Osteoblast (primary cell): ENCODE results near the gene ANGEL1. TPM values are rescaled to one million over a fixed set of nuclear protein-coding genes. Genes with fewer than 3 reads are reported as not detected.

Experiments
- DNase-seq: peaks from one replicate; pipeline ENCODE4 v3.0.0; 2011; ENCODE audit warnings: low spot score, mixed read lengths; ENCODE audit not compliant: insufficient read length; ENCODE audit errors: missing footprints
- H2AFZ ChIP-seq: 2 replicates; pipeline ENCODE4 v1.6.0; 2011; ENCODE audit warnings: mild to moderate bottlenecking, low read length
- H3K27ac ChIP-seq: 2 replicates; pipeline ENCODE4 v1.5.1; 2011; ENCODE audit warnings: mild to moderate bottlenecking, low read depth, low read length, moderate library complexity
- H3K27me3 ChIP-seq: 2 replicates; pipeline ENCODE4 v1.6.0; 2012; ENCODE audit warnings: mild to moderate bottlenecking, control low read depth, inconsistent platforms, low read length, moderate library complexity; ENCODE audit not compliant: insufficient read depth
- H3K36me3 ChIP-seq: 2 replicates; pipeline ENCODE4 v1.5.1; 2011; ENCODE audit warnings: mild to moderate bottlenecking, low read length, control low read depth, moderate library complexity; ENCODE audit not compliant: insufficient read depth
- H3K4me1 ChIP-seq: 2 replicates; pipeline ENCODE4 v1.5.1; 2011; ENCODE audit warnings: mild to moderate bottlenecking, low read length, control low read depth, moderate library complexity; ENCODE audit not compliant: insufficient read depth
- H3K4me2 ChIP-seq: 2 replicates; pipeline ENCODE4 v1.6.0; 2011; ENCODE audit warnings: mild to moderate bottlenecking, low read length; ENCODE audit not compliant: insufficient read depth
- H3K4me3 ChIP-seq: fragments of 200-600 bp; sonication (generic); 3 replicates; pipeline ENCODE4 v1.5.1; 2012; ENCODE audit warnings: mild to moderate bottlenecking, low read length, inconsistent platforms; ENCODE audit not compliant: insufficient read depth
- H3K79me2 ChIP-seq: 2 replicates; pipeline ENCODE4 v1.6.0; 2012; ENCODE audit warnings: mild to moderate bottlenecking, low read length, control low read depth, inconsistent platforms; ENCODE audit not compliant: insufficient read depth
- H3K9me3 ChIP-seq: 2 replicates; pipeline ENCODE4 v1.5.1; 2011; ENCODE audit warnings: low read depth, low read length, control low read depth
- H4K20me1 ChIP-seq: 2 replicates; pipeline ENCODE4 v1.6.0; 2012; ENCODE audit warnings: mild to moderate bottlenecking, low read length, control low read depth; ENCODE audit not compliant: insufficient read depth
- CTCF ChIP-seq: IDR thresholded peaks from 2 replicates; pipeline ENCODE4 v1.5.1; 2011; ENCODE audit warnings: mild to moderate bottlenecking, low read depth, low read length, moderate library complexity; ENCODE audit errors: extremely low read depth
- total RNA-seq: library from RNA; depleted of rRNA; stranded (reverse); fragments of >200 nt; gene quantifications from 2 replicates; pipeline ENCODE4 v1.2.3, GENCODE V29; 2012

The ANGEL1 gene
- total RNA-seq, 1 donor: 8.3 TPM

DNA sequence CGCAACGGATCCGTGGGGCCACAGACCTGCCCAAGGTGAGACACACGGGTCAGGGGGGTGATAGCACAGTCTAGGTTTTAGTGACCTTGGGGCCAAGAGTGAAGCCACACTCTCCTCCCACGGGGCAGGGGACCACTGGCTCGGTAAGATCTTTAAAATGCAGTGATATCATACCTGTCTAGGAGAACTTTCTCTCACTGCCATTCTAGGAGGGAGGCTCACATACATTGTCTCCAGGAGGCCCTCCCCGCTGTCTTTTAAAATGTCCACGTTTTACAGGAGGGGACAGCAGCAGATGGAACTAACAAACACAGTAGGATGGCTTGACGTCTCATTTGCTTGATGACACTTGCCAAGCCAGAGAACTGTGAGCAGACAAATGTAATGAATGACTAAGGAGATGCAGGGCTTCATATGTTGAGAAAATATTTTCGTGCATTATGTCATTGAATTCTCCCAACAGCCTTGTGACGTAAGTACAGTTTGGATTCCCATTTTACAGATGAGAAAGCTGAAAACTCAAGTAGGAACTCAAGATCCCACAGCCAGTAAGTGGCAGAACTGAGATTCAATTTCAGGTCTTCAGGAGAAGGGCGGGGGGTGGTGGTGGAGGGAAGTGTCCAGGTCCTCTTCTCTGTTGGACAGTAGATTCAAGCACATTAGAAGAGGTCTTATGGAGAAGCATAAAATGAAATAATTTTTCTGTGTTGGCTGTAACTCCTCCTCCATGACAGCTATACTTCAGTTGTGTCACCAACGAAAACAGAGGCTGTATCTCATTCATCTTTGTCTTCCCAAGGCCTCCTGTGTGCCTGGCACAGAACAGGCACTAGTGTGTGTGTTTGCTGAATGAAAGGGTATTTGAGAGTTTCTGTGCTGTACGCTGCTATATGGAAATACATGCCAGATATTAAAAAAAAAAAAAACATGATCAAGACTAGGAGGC is 49.3 kb downstream of the ANGEL1 start:
- Histone ChIP-seq H3K4me2 (peak overlapping the region; percentile 87), H3K9me3 (no peaks in the 10 kb centered on the region), H4K20me1 (peaks cover 3% of the 10 kb centered on the region), H3K36me3 (no peaks in the 10 kb centered on the region), H2AFZ (no peak overlapping the region), H3K79me2 (no peaks in the 10 kb centered on the region), H3K27me3 (no peaks in the 10 kb centered on the region), H3K4me3 (no peak overlapping the region), H3K27ac (no peak overlapping the region), H3K4me1 (peaks cover 15% of the 10 kb centered on the region)
- DNase-seq: peak; percentile 77
- TF ChIP-seq CTCF: no peak

- Histone ChIP-seq H3K36me3 (no peaks in the 10 kb centered on the region), H3K27me3 (no peaks in the 10 kb centered on the region), H3K4me1 (peaks cover 15% of the 10 kb centered on the region), H4K20me1 (peaks cover 3% of the 10 kb centered on the region), H3K4me3 (peak overlapping the region; percentile 83), H3K27ac (no peak overlapping the region), H3K79me2 (no peaks in the 10 kb centered on the region), H3K9me3 (no peaks in the 10 kb centered on the region), H2AFZ (peak overlapping the region; percentile 81), H3K4me2 (peak overlapping the region; percentile 87)
- peak; percentile 84 for DNase-seq
- no peak for TF ChIP-seq CTCF
Measured at GRCh38 chr14:76762411-76763095, 50.1 kb downstream of the ANGEL1 start.

GRCh38 chr14:76761960-76762410 is 50.7 kb downstream of the ANGEL1 start:
- H3K27ac ChIP-seq: no peak overlapping the region
- peak overlapping the region; percentile 83 for H3K4me3 ChIP-seq
- no peak for TF ChIP-seq CTCF

More at GRCh38 chr14:76761960-76762410, 50.7 kb downstream of the ANGEL1 start:
- Histone ChIP-seq H3K27me3 (no peaks in the 10 kb centered on the region), H3K79me2 (no peaks in the 10 kb centered on the region), H3K9me3 (no peaks in the 10 kb centered on the region), H3K4me1 (peaks cover 15% of the 10 kb centered on the region), H2AFZ (peak overlapping the region; percentile 81), H4K20me1 (peaks cover 3% of the 10 kb centered on the region), H3K4me2 (peak overlapping the region; percentile 87), H3K36me3 (no peaks in the 10 kb centered on the region)
- DNase-seq: peak; percentile 68
